Measurements from ENCODE around the gene CSNK1E.

The CSNK1E gene

DNA sequence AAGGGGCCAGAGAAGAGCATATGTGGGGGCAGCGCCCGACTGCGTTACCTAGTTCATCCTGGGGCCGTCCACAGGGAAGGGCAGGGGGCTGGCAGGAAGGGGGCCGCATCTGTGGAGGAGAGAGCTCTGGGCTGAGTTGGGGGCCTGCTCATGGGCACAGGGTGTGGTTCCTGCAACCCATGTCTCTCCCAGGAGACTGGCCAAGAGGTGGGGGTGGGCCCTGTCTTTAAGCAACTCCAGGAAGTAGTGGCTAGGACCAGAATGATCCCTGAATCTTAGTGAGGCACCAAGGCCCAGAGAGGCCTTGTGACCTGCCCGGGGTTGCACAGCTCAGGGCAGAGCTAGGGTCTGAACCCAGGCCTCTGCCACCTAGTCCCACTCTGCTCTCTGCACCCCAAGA, 21.9 kb downstream of the CSNK1E start:
- no peak overlapping the region for H3K4me3 ChIP-seq
- H3K9me3 ChIP-seq, result no peaks in the 10 kb centered on the region
- no peaks in the 10 kb centered on the region for H3K4me1 ChIP-seq
- DNase-seq (ENCODE audit: low spot score in 2 of 2), result no peak
- H3K36me3 ChIP-seq (replicated peaks), result peaks cover 92% of the 10 kb centered on the region
- H3K27me3 ChIP-seq (ENCODE audit: low read depth), result no peaks in the 10 kb centered on the region
- in situ Hi-C loops (cut with MboI; ENCODE audit: low sequenced_read_pairs), result no loop called here

DNA sequence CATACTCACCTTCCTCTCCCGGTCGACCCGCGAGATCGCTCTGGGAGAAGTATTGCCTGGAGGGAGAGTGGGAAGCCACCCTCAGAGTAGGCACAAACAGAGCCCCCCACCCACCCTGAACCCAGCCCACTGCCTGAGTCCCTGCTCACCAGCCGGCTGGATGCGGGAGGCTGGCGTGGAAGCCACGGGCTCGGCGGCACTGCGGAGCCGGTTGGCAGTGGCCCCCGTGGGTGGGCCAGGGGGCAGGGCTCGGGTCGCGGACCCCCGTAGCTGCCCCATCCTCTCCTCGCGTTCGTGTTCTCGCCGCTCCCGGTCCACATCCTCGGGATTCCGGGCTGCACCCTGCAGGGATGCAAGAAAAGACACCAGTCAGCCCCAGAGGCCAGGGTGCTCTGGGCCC, 23.0 kb downstream of the CSNK1E start:
- Histone ChIP-seq H3K9me3 (no peaks in the 10 kb centered on the region), H3K4me1 (no peaks in the 10 kb centered on the region), H3K4me3 (no peak overlapping the region), H3K27me3 (ENCODE audit: low read depth) (no peaks in the 10 kb centered on the region), H3K36me3 (replicated peaks) (peaks cover 86% of the 10 kb centered on the region)
- DNase-seq (ENCODE audit: low spot score in 2 of 2), result no peak
- in situ Hi-C loops (cut with MboI; ENCODE audit: low sequenced_read_pairs), result no loop called here

GRCh38 chr22:38292694-38293093, 24.5 kb downstream of the CSNK1E start:
- no peaks in the 10 kb centered on the region for H3K4me1 ChIP-seq
- H3K9me3 ChIP-seq, result no peaks in the 10 kb centered on the region
- no peaks in the 10 kb centered on the region for H3K27me3 ChIP-seq (ENCODE audit: low read depth)
- DNase-seq (ENCODE audit: low spot score in 2 of 2), result no peak
- in situ Hi-C loops (cut with MboI; ENCODE audit: low sequenced_read_pairs), result no loop called here
- no peak overlapping the region for H3K4me3 ChIP-seq
- H3K36me3 ChIP-seq (replicated peaks), result peaks cover 76% of the 10 kb centered on the region

- in situ Hi-C loops (cut with MboI; ENCODE audit: low sequenced_read_pairs), result no loop called here
- Histone ChIP-seq H3K36me3 (replicated peaks) (peaks cover 65% of the 10 kb centered on the region), H3K9me3 (no peaks in the 10 kb centered on the region), H3K4me1 (no peaks in the 10 kb centered on the region), H3K27me3 (ENCODE audit: low read depth) (no peaks in the 10 kb centered on the region), H3K4me3 (no peak overlapping the region)
- no peak for DNase-seq (ENCODE audit: low spot score in 2 of 2)
These were observed 25.9 kb downstream of the CSNK1E start for GRCh38 chr22:38291201-38291777.

DNA sequence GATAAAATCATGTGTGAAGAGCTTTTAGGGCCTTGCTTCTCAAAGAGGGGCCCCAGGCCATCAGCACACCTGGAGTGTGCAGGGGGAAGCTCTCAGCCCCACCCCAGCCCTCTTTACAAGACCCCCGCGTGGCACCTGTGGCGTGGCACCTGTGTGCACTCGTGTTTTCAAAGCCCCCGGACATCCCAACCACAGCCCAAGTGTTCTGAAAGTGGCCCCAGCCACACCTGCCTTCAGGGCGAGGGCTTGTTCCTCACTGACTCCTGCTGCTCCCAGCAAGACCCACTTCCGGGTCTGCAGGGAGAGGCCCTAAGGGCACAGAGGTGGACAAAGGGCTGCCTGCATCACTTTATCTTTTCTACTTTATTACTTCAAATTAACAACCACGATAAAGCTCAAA, 26.9 kb downstream of the CSNK1E start:
- Histone ChIP-seq H3K4me3 (no peak overlapping the region), H3K9me3 (no peaks in the 10 kb centered on the region), H3K4me1 (no peaks in the 10 kb centered on the region), H3K36me3 (replicated peaks) (peaks cover 56% of the 10 kb centered on the region), H3K27me3 (ENCODE audit: low read depth) (no peaks in the 10 kb centered on the region)
- no peak for DNase-seq (ENCODE audit: low spot score in 2 of 2)
- in situ Hi-C loops (cut with MboI; ENCODE audit: low sequenced_read_pairs), result no loop called here

DNA sequence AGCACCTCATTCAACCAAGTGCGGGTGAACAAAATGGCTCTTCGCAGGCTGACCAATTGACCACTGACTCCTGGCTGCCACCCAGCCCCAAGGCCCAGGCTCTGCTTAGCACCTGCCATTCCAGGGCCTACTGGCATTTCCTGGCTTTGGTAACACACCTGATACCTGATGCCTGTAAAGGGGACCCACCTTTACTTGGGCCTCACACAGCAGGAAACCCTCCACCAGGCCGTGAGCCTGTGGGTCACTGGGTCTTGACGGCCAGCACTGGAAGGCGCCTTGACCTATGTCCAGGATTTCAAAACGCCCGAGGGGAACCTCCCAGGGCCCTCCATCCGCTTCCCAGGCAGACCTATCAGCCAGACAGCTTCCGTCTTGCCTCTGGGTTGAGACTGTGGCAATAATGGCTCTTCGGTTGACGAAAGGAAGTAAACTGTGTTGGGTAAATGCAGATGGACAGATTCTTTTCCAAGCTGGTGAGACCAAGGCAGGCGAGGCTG, 27.6 kb downstream of the CSNK1E start:
- peaks cover 49% of the 10 kb centered on the region for H3K36me3 ChIP-seq (replicated peaks)
- in situ Hi-C loops (cut with MboI; ENCODE audit: low sequenced_read_pairs), result no loop called here
- DNase-seq (ENCODE audit: low spot score in 2 of 2), result no peak
- H3K4me3 ChIP-seq, result no peak overlapping the region
- H3K4me1 ChIP-seq, result no peaks in the 10 kb centered on the region
- H3K9me3 ChIP-seq, result no peaks in the 10 kb centered on the region
- H3K27me3 ChIP-seq (ENCODE audit: low read depth), result no peaks in the 10 kb centered on the region

DNA sequence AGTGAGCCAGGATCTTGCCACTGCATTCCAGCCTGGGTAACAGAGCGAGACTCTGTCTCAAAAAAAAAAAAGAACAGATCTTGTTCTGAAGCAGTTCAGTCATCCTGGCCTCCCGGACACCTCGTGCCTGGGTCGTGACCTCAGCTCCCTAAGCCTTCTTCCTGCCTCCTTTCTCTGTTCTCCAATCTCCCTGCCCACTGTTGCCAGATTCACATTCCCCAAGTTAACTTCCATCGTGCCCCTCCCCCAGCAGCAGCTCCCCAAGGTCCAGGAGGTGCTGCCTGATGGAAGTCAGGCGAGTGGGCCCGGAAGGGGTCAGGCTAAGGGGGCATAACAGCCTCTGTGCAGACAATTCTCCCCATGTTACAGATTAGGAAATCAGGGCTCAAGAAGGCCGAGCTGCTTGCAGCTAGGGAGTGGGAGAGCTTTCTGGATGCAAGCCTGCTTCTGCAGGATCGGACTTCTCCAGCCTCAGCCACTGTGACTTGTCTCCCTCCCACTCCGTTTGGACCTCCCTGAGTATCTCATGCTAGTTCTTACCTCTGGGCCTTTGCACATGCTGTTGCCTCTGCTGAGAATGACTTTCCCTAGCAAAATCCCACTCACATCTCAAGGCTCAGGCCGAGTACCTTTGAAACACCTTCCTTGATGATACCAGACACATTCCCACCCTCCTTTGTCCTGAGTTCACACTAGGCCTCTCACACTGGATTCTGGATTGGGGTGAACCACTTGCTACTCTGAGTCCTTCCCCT, 30.1 kb downstream of the CSNK1E start:
- Histone ChIP-seq H3K9me3 (no peaks in the 10 kb centered on the region), H3K36me3 (replicated peaks) (peaks cover 23% of the 10 kb centered on the region), H3K4me3 (no peak overlapping the region), H3K4me1 (no peaks in the 10 kb centered on the region), H3K27me3 (ENCODE audit: low read depth) (no peaks in the 10 kb centered on the region)
- in situ Hi-C loops (cut with MboI; ENCODE audit: low sequenced_read_pairs), result no loop called here
- DNase-seq (ENCODE audit: low spot score in 2 of 2), result no peak

- Histone ChIP-seq H3K4me3 (no peak overlapping the region), H3K9me3 (no peaks in the 10 kb centered on the region), H3K27me3 (ENCODE audit: low read depth) (no peaks in the 10 kb centered on the region), H3K4me1 (no peaks in the 10 kb centered on the region), H3K36me3 (replicated peaks) (peaks cover 14% of the 10 kb centered on the region)
- no peak for DNase-seq (ENCODE audit: low spot score in 2 of 2)
- in situ Hi-C loops (cut with MboI; ENCODE audit: low sequenced_read_pairs), result no loop called here
These were observed 32.2 kb downstream of the CSNK1E start for GRCh38 chr22:38285018-38285417.

GRCh38 chr22:38284042-38284402, 33.2 kb downstream of the CSNK1E start:
- in situ Hi-C loops (cut with MboI; ENCODE audit: low sequenced_read_pairs), result no loop called here
- Histone ChIP-seq H3K36me3 (replicated peaks) (peaks cover 8% of the 10 kb centered on the region; the same call in 1 of the 2 replicates), H3K9me3 (no peaks in the 10 kb centered on the region), H3K4me3 (no peak overlapping the region), H3K27me3 (ENCODE audit: low read depth) (no peaks in the 10 kb centered on the region), H3K4me1 (no peaks in the 10 kb centered on the region)
- no peak for DNase-seq (ENCODE audit: low spot score in 2 of 2)

GRCh38 chr22:38282397-38282796, 34.8 kb downstream of the CSNK1E start:
- peaks cover 2% of the 10 kb centered on the region; the same call in 1 of the 2 replicates for H3K4me1 ChIP-seq
- no peaks in the 10 kb centered on the region for H3K9me3 ChIP-seq

GRCh38 chr22:38276166-38276565, 41.1 kb downstream of the CSNK1E start:
- H3K9me3 ChIP-seq, result no peaks in the 10 kb centered on the region
- DNase-seq (ENCODE audit: low spot score in 2 of 2), result no peak
- H3K4me3 ChIP-seq, result no peak overlapping the region
- H3K4me1 ChIP-seq, result peaks cover 10% of the 10 kb centered on the region
- no peaks in the 10 kb centered on the region; the same call in 1 of the 2 replicates for H3K36me3 ChIP-seq (replicated peaks)
- no peaks in the 10 kb centered on the region for H3K27me3 ChIP-seq (ENCODE audit: low read depth)
- in situ Hi-C loops (cut with MboI; ENCODE audit: low sequenced_read_pairs), result no loop called here

More at GRCh38 chr22:38282397-38282796, 34.8 kb downstream of the CSNK1E start:
- no peak for DNase-seq (ENCODE audit: low spot score in 2 of 2)
- in situ Hi-C loops (cut with MboI; ENCODE audit: low sequenced_read_pairs), result no loop called here
- Histone ChIP-seq H3K27me3 (ENCODE audit: low read depth) (no peaks in the 10 kb centered on the region), H3K4me3 (no peak overlapping the region), H3K36me3 (replicated peaks) (peaks cover under 1% of the 10 kb centered on the region; the same call in 1 of the 2 replicates)

DNA sequence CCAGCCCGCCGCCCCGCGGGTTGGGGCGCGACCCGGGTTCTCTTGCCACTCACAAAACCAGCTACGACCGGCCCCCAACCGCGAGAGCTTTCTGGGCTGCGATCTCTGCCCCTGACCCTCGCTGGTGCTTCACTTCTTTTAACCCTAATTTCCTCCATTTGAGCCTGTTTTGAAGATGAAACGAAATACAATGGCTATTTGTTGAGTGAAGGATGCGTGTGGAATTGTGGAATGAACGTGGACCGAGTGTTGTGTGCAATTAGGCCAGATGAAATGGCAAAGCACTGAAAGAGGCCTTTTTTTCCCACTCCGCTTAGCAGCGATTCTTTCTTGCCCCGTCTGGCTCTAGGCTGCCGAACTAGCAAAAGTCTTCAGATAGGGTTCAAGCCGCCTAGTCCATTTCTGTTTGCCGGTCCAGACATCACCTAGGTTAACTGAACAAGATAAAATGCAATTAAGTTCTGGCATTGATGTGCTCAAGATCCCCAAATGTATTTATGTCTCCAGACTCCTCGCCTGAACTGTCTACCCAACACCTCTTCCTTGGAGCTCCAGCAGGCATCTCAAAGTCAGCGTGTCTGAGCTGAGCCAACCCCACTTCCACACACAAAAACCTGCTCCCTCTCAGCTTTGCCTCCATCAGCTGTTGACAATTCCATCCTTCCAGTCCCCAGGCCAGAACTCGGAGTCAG, 44.0 kb downstream of the CSNK1E start:
- H3K27me3 ChIP-seq (ENCODE audit: low read depth), result no peaks in the 10 kb centered on the region
- H3K36me3 ChIP-seq (replicated peaks), result no peaks in the 10 kb centered on the region; the same call in 1 of the 2 replicates
- in situ Hi-C loops (cut with MboI; ENCODE audit: low sequenced_read_pairs), result no loop called here
- DNase-seq (ENCODE audit: low spot score in 2 of 2), result no peak
- peaks cover 8% of the 10 kb centered on the region for H3K4me1 ChIP-seq
- peak overlapping the region; percentile 85 for H3K4me3 ChIP-seq
- H3K9me3 ChIP-seq, result no peaks in the 10 kb centered on the region

DNA sequence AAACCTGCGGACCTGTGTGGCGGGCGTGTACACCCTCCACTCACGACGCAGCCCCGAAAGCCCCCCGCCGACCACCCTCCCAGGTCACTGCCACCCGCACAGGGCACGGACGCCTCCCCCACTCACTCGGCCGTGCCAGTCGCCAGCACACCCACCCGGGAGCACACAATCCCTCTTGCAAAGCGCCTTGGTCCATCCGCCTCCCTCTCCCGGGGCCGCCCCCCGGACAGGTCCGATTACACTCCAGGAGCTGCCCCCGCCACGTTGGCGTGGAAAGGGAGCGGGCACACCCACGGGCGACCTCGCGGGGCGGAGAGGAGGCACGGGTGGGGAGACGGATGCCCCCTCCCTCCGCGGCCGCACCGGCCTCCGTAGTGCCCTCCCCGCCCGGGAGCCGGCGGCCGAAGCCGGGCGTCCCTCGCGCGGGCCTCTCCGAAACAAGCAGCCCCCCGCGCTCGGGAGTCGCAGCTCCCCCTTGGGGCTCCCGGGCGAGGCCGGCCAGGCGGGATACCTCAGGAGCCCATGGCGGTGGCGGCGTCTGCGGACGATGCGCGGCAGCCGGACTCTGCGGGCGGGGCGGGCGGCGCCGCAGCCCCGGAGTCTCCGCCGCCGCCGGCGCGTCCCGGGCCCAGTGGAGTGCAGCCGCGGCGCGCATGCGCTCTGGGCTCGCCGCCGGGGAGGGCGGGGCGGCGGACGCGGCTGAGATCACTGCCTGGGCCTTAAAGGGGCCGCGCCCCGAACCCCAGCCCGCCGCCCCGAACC, 44.7 kb downstream of the CSNK1E start, which contains the start of gene TMEM184B:
TMEM184B (minus strand) TSS at position 638 of the 762 bp plus-strand sequence. CDS start 25,049 bp downstream, outside the sequence.
- Histone ChIP-seq H3K4me3 (peak within 1 kb of the TSS; percentile 85), H3K36me3 (replicated peaks) (no peaks in the 10 kb centered on the region; the same call in 1 of the 2 replicates), H3K9me3 (no peaks in the 10 kb centered on the region), H3K27me3 (ENCODE audit: low read depth) (no peaks in the 10 kb centered on the region), H3K4me1 (peaks cover 8% of the 10 kb centered on the region)
- in situ Hi-C loops (cut with MboI; ENCODE audit: low sequenced_read_pairs), result no loop called here
- peak; percentile 52 to 81 for DNase-seq (ENCODE audit: low spot score in 2 of 2)
